GM21381 (cell line): ENCODE data around the gene GOLPH3.
A peak's percentile ranks its signal among the peaks of the same experiment; 100 is the strongest.
"Not testable (repeated sequence)": the region's sequence is repeated elsewhere in the genome, so short reads cannot be mapped to it uniquely, and the experiment has no call there.

Experiments
- ATAC-seq: cut with Tn5 transposase; IDR thresholded peaks from one replicate; pipeline ENCODE4 v1.9.1; 2021; ENCODE audit warnings: mild to moderate bottlenecking, moderate library complexity; ENCODE audit not compliant: unreplicated experiment

Gene GOLPH3

DNA sequence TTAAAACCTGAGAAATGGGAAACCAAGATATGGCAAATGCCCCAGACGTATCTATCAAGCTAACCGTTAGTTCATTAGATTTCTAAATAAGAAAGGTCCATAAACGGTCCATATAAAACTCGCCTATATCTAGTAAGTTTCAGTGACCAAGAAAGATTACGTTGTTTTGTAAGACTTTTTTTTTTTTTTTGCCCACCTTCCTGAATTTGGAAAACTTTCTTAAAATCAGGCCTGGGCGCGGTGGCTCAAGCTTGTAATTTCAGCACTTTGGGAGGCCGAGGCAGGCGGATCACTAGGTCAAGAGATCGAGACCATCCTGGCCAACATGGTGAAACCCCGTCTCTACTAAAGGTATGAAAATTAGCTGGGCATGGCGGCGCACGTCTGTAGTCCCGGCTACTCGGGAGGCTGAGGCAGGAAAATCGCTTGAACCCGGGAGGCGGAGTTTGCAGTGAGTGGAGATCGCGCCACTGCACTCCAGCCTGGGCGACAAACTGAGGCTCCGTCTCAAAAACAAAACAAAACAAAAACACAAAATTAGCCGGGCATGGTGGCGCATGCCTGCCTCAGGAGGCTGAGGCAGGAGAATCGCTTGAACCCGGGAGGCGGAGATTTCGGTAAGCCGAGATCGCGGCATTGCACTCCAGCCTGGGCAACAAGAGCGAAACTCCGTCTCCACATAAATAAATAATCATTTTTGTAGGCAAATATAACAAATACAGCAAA lies 1.8 kb downstream of the GOLPH3 start:
- ATAC-seq, result not testable (repeated sequence)

DNA sequence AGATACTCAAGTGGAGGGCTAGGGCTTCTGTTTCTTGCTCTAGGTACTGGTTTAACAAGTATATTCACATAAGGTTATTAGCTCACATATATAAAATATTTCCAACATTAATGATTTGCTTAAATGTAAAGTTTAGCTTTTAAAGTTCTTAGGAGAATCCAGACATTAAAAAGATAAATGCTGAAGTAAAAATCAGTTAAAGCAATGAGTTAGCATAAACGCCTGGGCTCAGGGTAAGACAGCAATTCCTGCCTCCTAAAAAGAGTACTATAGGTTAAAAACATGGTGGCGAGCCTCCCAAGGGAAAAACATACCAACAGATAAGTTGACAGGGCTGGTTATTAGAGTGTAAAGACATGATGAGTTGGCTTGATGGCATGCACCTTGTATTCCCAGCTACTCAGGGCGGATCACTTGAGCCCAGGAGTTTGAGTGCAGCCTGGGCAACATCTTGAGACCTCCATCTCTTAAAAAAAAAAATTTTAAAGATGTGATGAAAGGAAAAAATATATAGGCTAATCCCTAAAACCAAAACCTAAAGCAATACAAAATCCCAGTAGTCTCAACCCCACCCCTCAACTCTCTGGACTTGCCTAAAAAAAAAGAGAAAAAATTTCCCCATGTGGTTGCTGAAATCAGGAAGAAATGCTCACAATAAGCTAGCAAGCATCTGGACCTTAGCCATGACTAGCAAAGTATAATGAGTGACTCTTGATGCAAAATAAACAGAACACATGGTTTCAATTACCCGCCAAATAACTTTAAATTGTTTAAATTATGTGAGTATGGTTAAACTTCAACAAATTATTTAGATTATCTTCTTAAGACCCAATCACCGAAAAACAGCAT lies 3.6 kb downstream of the GOLPH3 start:
- ATAC-seq, result no peak

DNA sequence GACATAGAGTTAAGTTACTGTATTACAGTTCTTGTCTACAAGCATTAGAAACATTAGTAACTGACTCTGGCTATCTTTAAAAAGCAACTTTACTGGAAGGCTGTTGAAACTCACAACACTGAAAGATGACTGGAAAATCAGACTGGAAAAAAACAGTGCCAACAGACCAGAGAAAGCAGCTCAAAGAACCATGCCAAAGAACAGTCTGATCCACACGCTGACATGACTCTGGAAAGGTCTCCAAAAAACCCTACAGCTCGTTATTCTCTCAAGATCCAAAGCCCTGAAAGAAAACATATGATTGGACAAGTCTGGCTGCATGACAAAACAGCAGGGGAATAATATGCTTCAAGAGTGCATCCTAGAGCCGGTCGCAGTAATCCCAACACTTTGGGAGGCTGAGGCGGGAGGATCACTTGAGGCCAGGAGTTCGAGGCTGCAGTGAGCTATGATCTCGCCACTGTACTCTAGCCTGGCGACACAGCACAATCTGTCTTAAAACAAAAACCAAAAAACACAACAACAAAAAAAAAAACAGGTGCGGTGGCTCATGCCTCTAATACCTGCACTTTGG lies 5.6 kb downstream of the GOLPH3 start:
- no peak for ATAC-seq

DNA sequence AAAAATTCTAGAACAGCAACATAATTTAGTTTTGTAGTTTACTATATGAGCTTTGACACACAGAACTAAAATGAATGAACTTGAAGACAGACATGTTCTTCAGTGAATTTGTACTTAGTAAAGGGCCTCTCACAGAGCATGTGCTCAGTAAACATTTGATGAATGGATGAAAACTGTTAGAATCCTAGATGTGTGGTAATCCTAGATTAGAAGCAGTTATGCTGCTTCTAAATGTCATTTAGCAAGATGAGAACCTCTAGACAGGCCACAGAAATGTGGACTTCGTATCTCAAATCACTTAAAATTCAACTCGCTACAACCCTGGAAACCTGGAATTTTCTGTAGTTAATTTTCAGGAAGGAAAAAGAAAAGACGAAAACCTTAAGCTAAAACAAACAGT lies 8.5 kb downstream of the GOLPH3 start:
- ATAC-seq, result no peak

DNA sequence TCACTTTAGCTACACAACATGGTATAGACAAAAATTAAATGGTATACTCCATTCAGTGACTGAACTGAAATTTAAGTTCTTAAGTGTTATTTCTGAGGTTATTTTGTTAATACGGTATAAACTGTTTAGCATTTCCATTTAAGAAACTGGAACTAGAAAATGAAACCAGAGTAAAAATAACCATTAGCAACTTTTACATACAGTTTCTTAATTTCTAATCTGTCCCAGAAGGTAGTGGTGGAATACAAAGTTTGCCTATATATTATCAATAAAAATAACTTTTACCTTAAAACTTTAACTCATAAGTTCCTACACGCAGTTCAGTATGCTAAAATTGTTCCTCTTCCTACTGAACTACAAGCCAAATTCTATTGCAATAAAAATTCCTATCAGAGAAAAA lies 10.3 kb downstream of the GOLPH3 start:
- ATAC-seq, result peak; percentile 58

DNA sequence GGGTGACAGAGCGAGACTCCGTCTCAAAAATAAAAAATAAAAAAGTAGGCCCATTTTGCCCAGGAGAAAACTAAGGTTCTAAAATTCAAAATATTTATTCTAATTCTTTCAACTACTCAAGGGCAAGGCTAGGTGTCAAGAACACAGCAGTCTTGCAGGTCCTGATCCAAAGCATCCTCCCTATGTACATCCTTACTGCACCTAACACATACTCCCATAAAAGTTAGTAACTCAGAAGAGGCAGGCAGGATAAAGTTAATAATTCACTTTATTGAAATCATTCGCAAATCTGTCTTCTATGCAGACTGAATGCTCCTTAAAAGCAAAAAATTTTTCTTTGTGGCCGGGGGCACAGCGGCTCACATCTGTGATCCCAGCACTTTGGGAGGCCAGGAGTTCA lies 11.1 kb downstream of the GOLPH3 start:
- no peak for ATAC-seq

DNA sequence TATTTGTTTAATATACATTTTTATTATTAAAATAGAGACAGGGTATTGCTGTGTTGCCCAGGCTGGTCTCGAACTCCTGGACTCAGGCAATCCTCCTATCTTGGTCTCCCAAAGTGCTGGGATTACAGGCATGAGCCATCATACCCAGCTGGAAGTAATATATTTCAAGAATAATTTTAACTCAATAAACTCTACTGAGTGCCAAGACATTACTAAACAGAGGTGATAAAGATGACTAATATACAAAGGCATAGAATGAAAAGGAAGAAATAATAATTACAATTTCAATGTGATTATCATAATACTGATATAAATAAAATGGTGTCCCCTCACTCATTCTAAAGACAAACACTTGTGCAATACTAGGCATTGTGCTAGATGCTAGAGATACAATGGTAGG lies 13.9 kb downstream of the GOLPH3 start:
- no peak for ATAC-seq

DNA sequence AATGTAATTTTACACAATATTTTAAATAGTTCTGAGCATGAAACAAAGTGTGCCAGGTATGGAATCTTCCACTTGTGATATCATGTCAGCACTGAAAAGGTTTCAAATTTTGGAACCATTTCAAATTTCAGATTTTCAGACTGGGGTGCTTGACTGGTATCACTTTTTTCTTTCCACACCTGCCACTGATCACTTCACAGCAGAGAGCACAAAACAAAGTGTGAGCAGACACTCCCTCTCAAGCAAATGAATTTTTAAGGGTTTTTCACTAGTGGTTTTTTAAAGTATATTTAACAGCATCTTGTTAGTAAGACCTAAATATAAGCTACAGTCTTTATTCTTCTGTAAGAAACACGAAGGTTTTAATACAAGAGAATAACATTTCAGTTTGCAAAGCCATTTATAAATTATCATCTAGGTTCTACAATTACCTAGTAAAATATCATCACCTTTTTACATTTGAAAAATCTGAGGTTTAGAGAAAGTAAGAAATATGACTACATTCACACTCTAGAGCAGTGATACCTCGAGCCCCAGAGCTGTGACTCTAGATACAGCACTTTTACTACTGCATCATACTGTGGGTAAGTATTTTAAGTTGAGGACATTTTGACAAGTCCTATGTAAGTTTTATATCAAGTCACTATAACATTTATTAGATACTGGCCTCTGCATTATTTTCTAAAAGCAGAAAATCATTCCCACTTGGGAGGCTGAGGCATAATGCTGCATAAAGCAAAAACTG lies 14.6 kb downstream of the GOLPH3 start:
- ATAC-seq, result no peak

DNA sequence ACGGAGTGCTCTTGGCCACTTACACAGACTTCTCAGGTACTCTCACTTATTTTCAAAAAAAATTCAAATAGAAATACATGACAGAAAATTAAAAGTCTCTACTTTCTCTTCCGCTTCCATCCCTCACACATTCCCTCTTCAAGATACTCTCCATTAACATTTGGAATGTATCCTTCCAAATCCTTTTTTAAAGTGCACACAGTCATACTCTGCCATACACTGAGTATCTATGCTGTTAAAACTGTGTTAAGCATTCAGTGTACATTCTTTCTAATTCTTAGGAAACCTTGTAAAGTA lies 15.5 kb downstream of the GOLPH3 start:
- no peak for ATAC-seq

DNA sequence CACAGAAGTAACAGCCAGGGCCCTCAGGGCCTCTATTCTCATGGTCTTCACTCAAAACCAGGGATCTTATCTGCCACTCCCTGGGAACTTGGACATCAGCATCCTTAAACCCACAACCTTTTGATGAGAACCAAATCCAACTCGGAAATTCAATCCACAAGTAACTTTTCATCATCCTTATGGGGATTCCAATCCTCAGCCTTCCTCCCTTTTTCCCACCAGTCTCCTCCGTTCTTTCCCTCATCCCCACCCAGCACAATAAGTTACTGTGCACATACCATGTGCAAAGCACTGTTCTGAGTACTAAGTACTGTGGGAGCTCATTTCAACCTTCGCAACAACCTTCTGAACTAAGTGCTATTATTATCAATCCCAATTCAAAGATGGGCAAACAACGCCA lies 17.0 kb downstream of the GOLPH3 start:
- ATAC-seq, result no peak

DNA sequence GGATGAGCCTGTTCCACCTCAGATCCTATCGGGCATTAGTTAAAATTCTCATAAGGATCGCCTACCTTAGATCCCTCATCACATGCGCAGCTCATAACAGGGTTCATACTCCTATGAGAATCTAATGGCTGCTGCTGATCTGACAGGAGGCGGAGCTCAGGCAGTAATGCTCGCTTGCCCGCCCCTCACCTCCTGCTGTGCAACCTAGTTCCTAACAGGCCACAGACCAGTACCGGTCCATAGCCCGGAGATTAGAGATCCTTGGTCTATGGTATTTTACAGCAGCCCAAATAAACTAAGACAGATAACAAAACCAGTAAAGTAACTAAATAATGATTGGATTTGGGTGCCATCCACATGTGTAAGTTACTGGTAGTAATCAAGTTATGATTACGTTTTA lies 17.5 kb downstream of the GOLPH3 start:
- ATAC-seq, result no peak

DNA sequence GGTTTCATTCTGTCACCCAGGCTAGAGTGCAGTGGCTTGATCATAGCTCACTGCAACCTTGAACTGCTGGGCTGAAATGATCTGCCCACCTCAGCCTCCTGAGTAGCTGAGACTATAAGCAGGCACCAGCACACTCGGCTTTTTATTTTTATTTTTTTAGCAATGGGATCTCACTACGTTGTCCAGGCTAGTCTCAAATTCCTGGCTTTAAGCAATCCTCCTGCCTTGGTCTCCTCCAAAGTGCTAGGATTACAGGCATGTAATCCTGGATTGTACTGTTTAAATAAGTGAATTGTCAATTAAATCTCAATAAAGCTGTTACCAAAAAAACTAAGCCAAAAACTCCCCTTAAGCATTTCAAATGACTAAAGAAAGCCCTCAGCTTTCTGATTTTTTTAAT lies 18.9 kb downstream of the GOLPH3 start:
- no peak for ATAC-seq

DNA sequence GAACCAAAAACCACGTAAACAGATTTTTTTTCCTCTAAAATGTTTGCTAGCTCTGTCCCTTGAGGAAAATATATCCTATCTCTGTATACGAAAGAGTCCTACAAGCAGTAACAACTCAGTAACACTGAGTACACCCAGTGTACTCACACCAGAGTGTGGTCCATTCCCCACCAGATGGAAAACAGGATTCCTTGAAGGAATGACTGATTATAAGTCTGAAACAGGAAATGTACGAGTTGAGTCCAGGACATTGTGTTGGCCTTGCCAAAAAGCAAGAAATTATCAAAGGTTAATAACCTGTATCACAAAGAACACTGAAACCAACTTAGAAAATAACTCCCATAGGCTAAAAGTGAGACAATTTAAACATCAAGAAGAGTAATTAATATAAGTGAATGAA lies 20.4 kb downstream of the GOLPH3 start:
- ATAC-seq, result no peak

DNA sequence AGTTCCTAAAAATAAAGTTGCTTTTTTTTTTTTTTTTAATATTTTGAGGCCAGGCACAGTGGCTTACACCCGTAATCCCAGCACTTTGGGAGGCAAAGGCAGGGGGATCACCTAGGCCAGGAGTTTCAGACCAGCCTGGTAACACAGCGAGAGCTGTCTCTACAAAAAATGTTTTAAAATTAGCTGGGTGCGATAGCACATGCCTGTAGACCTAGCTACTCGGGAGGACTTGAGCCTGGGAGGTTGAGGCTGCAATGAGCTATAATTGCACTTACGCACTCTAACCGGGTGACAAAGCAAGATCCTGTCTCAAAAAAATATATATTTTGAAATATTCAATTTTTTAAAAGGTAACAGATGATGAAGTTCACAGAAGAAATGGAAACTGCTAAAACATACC lies 22.9 kb downstream of the GOLPH3 start:
- ATAC-seq, result no peak

DNA sequence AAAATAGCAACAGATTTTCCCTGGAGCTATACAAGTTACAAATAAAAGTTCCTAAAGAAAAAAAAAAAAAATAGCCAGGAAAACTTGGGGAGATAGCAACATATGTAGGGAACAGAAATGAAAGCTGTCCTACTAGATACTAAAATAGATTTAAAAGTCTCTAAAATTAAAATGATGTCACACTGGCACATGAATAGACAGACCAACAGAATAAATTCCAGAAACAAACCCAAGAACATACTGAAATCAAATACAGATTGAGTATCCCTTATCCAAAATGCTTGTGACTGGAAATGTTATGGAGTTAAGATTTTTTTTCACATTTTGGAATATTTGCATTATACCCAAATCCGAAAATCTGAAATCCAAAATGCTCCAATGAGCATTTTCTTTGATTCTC lies 23.8 kb downstream of the GOLPH3 start:
- no peak for ATAC-seq

DNA sequence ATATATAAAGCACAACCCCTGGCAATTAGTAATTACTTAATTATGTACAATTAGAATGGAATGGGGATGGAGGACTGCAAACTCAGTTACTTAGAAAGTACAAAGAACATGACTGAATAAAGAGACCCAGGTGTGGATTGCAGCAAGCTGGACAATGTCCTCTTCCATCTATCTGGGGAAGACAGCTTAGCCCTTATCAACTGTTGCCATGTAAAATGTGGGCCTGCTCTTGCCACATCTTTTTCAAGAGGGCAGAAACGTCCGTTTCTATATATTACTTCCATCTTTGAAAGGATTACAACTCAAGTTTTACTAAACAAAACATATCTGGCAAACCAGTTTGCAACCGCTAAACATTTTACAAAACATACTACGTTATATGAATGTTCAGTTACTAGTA lies 26.2 kb downstream of the GOLPH3 start:
- ATAC-seq, result no peak

DNA sequence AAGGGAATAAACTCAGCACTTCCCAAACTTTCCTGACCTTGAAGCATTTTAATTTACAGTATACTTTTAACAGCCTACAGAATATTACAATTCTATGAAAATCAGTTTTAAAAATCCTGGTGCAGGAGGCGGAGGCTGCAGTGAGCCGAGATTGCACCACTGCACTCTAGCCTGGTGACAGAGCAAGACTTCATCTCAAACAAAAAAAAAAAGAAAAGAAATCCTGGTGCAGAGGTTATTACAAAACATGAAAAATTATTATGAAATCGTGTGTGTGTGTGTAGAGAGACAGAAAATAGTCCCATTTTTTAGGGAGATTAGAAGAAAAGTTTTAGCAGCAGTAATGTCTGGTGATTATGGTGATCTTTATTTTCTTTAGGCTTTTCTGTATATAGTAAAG lies 26.9 kb downstream of the GOLPH3 start:
- no peak for ATAC-seq

DNA sequence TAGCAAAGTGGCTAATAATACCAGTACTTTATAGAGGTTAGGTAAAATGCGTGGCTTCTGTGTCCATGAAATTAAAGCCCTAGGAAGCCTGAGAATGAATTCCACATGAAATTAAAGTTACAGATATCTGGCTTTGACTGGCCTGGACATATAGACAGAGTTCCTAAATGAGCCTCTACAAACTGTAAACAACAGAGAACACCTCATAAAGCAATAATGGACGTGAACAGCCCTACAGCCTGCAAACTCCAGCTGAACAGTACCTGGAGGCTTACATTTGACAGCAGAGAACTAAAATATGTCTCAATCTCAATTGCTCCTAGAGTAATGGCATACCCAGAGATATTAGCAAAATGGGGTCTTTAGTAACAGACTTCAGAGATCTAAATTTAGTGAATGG lies 28.7 kb downstream of the GOLPH3 start:
- ATAC-seq, result no peak

DNA sequence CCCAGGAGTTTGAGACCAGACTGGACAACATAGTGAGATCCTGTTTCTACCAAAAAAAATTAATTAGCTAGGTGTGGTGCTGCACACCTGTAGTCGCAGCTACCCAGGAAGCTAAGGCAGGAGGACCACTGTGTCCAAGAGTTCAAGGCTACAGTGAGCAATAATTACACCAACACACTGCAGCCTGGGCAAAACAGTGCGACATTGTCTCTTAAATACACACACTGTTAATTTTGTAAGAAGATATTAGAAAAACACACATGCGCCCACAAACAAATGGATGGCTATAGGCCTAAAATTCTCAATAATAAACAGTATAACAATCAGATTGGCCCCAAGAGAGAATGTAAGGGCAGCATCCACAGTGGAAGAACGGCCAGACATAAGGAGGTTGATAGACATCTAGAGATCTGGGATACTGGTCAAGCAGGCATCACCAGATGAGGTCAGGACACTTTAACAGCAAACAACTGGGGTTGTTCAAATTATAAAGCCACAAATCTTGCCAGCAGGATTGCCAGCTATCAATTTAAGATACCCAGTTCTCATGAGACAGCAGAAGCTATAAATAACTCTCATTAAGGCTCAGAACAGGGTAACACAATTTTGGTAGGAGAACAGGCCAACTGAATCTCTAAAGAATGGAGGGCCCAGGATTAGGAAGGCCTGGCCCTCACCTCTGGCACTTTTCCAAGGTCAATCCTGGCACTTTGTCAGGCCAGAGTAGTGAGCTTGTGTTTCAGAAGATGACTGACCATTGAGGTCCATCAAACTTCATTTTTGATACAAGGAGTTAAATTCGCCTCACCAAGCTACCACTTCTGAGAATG lies 29.5 kb downstream of the GOLPH3 start:
- no peak for ATAC-seq

DNA sequence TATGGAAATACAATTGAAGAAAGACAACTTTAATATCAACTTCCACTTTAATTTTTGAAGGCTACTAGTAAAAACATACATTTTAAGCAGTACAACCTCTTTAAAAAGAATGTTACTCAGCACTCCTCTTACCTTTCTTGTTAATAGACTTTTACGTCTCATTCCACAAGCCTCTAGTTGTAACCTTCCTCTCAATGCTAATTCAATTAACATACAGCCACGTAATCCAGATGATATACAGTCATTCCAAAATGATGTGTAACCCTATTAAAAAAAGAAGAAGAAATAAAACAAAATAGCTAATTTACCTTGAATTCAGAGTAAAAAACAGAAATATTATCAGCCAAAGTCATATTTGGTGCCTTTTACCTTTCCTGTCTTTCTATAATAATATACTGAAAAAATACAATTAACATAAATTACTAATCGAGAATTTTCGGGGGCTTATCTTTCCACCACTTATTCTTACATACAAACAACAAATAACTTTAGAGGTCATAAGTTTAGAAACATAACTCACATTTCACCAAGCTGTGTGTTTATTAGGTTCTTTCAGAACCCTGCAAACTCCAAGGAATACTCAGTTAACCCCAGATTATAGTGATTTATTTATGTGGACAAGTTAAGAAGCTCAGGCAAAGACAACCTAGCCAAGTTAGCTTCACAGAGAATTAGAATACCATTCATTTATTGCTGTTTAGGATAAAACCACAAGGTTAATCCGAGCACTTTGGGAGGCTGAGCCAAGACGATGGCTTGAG lies 30.3 kb downstream of the GOLPH3 start:
- no peak for ATAC-seq
